HG02678 (cell line): ENCODE results near the gene WDR6.
"Not testable (repeated sequence)": the region's sequence is repeated elsewhere in the genome, so short reads cannot be mapped to it uniquely, and the experiment has no call there.

Source experiments
- ATAC-seq: cut with Tn5 transposase; IDR thresholded peaks from one replicate; pipeline ENCODE4 v1.9.1; 2021; ENCODE audit warnings: mild to moderate bottlenecking, moderate library complexity; ENCODE audit not compliant: unreplicated experiment

The WDR6 gene

DNA sequence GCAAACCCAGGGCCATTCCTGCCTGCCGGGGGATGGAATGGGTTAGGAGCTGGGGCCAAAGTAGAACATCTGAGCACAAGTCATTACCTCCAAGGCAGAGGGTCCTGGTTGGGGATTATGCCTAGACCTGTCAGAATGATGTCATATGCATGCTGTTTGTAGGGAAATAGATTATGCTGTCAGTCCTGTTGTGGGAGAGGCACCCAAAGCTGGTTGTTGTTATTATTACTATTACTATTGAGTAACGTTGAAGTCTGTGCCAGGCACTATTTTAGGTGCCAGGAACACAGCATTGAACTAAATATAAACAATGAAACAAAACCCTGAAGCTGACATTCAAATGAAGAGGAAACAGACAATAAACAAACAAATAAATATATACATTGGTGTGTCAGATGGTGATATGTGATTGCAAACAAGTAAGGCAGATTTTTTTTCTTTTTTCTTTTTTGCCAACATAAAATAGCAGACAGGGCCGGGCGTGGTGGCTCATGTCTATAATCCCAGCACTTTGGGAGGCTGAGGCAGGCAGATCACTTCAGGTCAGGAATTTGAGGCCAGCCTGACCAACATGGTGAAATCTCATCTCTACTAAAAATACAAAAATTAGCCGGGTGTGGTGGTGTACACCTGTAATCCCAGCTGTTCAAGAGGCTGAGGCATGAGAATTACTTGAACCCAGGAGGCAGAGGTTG, 15.2 kb upstream of the WDR6 start:
- ATAC-seq = no peak

DNA sequence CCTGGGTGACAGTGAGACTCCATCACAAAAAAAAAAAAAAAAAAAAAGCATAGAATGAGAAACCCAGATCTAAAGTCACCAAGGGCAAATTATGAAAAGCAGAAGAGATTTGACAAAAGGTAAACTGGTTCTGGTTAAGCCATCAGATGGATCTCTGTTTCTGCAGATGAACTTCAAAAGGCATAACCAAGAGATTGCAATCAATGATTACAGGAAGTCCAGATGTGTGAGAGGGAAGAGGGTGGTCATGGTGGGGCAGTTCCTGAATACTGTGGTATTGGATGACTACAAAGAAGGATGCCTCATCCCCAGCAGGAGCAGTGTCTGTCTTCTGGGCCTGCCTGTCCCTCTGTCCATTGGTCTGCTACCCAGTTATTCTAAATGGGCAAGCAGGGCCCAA, 13.4 kb upstream of the WDR6 start:
- ATAC-seq = no peak

DNA sequence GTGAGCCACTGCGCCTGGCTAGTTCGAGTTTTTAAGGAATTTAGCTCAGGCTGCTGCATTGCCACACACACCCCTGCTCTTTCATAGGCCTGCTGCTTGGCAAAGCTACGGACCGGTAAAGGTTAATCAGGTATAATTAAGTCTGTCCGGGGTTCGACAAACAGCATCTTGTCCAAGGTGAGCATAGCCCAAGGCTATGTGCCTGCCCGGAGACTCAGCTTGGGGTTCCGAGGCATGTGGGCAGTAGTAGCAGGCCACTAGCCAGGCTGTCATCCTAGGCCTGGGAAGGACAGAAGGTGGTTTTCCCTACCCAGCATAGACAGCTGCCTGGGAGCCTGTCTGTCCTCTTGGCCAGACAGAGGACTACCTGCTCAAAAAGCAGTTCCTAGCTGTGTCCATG, 10.6 kb upstream of the WDR6 start:
- no peak for ATAC-seq

DNA sequence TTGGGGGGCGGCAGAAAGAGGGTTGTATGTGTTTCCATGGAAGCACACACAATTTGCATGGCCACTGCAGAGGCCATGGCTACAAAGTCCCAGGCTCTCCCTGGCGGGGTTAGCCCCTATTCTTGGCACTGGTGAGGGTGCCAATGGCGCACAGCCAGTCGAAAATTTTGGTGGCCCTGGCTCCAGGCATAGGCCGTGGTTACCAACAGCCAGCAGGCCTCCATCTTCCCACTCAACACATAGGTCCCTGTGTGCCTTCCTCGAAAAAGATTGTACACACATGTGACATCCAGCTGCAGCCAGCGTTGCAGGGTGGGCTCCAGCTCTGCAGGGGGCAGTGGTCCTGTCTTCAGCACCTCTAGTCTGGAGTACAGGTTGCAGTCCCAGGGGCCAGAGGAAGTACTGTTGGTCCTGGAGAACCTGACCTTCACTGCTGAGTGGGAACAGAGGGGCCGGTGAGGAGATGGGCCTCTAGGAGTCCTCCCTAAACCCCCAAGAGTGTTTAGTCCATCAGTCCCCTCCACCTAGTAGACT, 10.0 kb upstream of the WDR6 start:
- ATAC-seq = no peak

DNA sequence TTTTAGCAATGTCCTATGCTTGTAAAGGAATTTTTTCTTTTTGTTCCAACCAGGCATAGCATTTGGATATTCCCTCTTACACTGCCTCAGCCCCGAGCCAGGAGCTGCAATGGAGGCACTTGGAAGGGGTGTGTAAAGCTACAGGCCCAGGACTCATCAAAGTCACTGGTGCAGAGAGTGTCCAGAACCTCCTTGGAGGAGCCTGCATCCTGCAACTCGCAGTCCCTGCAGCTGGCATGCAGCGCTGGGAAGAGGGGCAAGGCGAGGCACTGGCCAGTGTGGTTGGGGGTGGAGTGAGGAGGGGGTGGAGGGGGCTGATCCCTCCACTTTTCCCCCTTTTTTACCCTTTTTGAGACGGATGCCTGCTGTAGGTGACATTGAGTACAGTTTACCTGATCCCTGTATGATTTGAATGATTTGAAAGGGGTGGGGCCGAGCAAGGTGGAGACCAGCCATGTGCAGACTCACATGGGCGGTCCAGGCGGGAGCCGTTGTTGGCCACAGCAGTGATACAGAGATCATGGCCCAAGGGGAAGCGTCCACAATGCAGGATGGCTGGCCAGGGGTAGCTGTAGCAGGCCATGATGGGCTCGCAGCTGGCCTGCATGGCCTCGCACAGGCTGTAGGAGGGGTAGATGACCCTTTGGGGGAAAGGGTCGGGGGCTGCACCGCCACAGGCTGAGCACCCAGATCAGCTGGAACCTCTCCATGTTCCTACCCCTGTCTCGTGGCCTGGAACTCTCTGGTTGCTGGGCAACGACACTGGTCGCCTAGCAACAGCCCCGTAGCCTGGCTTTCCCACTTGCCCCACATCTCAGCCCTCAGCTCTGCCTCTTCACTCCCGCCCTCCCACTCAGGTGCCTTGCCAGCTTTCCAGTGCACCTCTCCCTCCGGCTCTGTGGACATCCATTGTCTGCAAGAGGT, 9.2 kb upstream of the WDR6 start:
- no peak for ATAC-seq

DNA sequence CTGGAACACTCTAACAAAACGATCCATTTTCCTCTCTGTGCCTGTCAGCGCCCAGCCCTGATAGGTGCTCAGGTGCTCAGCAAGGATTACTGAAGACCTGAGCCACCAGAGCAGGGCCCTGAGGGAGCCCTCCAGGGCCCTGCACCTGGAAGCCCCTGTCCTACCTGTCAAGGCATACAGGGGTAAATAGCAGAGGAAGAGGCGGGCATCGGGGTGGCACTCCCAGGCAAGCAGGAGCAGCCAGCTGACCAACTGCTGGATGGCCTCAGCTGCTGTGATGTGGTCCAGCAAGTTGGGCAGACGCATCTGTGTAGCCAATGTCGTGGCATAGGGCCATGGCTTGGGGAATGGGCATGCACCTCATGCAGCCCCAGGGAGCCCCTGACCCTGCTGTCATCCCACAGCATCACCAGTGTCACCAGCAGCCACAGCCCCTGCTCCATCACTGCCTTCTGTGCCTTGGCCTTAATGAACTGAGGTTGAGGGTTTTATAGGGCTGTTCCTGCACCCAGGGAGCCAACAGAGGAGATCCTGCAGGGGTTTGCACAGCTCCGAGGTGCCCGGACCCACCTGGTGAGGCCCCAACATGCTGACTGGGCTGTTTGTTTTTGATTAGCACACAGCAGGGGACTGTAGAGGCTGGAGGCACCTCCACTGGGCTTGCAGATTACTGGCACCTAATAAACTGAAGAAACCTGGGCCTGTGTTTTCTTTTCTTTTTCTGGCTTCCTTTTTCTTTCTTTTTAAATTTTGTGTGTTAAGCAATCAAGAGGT, 7.9 kb upstream of the WDR6 start:
- no peak for ATAC-seq

DNA sequence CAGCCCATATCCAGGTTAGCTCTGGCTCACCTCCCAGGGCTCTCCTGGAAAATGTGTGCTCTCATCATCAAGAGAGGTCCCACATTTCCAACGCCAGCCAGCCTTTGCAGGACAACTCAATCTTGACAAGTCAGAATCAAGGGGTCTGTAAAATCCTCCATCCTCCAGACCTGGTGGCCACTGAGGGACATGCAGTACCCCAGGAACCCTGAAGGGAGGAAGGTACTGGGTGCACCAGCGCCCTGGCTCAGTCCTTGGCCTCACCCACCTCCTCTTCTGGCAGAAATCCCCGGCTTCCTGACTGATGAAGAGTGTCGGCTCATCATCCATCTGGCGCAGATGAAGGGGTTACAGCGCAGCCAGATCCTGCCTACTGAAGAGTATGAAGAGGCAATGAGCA, 6.0 kb upstream of the WDR6 start:
- no peak for ATAC-seq

DNA sequence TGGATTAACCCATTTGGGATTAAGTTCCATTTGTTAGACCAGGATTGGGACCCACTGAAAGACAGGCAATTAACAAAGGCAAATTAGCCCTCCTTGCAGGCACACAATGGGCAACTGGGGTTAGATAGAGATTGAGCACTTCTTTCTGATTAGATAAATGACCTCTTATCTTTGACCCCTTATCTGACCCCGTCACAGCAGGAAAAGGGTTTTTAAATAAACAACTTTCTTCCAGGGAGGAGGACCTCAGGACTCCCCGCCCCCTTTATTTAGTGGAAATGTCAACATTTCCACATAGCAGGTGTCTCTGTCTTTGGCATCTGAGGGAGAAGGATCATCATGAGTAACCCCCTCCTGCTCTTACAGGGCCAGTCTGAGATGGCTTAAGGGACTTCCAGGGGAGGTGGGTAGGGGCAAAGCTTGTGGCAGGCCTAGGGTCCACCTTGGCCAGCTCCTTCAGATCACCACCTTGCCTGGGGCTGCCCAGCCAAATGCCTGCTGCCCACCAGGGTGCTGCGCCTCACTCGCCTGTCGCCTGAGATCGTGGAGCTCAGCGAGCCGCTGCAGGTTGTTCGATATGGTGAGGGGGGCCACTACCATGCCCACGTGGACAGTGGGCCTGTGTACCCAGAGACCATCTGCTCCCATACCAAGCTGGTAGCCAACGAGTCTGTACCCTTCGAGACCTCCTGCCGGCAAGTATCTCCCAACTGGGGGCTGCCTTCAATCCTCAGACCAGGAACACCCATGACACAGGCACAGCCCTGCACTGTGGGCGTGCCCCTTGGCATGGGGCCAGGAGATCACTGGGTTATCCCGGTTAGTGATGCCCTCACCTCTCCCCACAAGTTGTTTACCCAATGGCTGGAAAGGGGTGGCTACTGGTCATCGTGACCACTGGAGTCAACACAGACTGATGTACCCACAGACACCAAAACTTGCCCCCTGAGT, 2.6 kb upstream of the WDR6 start:
- no peak for ATAC-seq

DNA sequence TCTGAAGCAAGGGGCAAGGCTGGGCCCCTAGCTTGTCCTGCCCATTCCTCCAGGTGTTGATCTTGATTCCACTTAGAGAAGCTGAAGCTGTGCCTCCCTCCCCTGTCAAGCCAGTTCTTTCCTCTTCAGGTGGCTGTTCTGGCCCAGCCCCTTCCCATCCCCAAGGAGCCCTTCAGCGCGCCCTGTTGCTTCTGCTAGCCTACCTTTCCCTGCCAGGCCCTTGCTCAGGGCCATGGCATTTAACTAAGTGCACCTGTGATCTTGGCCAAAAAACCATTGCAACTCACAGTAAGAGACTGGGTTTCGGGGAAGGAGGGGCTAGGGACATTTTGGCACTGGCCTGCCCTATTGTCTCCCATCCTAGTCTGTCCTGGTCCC, 1.9 kb upstream of the WDR6 start:
- ATAC-seq = no peak

DNA sequence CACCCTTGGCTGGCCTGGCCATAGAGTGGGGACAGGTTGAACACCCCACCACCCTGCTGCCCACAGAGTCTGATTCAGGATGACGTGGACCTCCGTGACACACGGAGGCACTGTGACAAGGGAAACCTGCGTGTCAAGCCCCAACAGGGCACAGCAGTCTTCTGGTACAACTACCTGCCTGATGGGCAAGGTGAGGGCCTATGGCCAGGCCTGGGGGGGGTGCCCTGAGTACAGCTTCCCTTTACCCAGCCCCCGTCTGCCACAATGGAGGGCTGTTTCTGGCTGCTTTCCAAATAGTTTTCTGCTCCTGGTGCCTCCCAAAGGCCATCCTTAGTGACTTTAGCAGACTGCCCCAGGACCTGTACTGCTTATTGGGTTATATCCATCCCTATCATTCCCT, 1.2 kb upstream of the WDR6 start:
- ATAC-seq = no peak

DNA sequence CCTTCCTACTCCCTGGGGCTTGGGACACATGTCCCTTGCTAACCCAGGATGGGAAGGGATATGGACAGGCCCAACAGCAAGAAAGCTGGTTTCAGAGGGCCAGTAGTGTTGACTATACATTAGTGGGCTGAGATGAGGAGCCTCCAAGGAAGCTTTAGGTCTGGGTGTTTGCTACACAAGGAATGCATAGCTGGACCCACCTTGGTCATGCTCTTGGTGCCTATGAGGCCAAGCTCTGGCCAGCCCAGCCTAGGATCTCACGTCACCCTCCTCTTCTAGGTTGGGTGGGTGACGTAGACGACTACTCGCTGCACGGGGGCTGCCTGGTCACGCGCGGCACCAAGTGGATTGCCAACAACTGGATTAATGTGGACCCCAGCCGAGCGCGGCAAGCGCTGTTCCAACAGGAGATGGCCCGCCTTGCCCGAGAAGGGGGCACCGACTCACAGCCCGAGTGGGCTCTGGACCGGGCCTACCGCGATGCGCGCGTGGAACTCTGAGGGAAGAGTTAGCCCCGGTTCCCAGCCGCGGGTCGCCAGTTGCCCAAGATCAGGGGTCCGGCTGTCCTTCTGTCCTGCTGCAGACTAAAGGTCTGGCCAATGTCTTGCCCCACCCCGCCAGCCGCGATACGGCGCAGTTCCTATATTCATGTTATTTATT, 653 bp upstream of the WDR6 start:
- ATAC-seq = peak; percentile 1

DNA sequence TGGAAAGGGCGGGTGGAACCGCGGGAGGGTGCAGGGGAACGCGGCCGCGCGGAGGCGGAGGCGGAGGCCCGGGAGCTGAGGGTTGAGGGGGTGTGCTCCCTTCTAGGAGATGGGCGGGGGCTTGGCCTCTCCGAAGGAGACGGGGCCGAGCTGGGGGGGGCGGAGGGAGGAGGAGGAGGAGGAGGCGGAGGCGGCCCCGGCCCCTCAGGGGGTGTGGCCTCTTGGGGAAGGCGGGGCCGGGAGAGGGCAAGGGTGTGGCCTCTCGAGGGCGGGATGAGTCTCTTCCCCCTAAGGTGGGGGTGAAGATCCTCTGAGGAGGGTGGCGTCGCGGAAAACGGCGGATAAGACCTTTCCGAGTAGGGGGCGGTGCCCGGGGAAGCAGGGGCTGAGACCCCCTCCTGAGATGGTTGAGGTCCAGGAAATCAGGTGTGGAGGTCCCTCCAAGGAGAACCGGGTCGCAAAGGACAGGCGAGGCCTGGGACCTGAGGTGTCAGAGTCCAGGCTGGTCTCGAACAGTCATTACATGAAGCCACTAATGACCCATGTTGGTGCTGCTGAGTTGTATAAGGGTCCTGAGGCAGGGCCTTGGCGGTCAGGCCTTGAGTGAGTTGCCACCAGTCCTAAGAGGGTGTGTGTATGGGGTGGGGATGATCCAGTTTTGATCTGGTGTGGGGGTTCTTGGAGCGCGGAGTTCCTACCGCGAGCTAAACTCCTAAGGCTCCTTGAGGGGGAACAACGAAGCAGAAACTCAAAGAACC, 759 bp downstream of the WDR6 start:
- peak; percentile 37 for ATAC-seq

DNA sequence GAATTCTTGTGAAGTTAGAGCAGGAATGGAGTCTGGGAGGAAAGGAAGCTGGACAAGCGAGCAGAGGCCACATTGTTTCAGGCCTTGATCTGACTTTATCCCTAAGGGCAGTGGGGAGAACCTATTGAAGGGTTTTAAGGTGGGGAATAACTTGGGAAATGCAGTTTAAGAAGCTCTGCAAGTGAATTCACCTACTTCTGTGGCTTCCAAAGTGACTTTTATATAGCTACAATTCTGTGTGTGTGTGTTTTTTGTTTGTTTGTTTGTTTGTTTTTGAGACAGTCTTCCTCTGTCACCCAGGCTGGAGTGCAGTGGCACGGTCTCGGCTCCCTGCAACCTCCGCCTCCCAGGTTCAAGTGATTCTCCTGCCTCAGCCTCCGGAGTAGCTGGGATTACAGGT, 1.4 kb downstream of the WDR6 start:
- not testable (repeated sequence) for ATAC-seq

DNA sequence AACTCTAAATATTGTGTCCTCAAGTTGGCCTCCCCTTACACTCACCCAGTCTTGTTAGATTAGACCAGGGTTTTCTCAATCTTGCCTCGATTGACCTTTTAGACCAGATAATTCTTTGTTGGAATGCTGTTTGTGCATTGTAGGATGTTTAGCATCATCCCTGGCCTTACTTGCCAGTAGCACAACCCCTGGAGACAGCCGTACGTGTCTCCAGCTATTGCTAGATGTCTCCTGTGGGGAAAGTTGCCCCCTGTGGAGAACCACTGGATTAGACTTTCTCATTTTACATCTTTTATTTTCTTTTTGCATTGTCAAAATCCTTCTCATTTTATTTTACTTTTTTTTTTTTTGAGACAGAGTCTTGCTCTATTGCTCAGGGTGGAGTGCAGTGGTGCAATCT, 2.2 kb downstream of the WDR6 start:
- ATAC-seq = no peak

DNA sequence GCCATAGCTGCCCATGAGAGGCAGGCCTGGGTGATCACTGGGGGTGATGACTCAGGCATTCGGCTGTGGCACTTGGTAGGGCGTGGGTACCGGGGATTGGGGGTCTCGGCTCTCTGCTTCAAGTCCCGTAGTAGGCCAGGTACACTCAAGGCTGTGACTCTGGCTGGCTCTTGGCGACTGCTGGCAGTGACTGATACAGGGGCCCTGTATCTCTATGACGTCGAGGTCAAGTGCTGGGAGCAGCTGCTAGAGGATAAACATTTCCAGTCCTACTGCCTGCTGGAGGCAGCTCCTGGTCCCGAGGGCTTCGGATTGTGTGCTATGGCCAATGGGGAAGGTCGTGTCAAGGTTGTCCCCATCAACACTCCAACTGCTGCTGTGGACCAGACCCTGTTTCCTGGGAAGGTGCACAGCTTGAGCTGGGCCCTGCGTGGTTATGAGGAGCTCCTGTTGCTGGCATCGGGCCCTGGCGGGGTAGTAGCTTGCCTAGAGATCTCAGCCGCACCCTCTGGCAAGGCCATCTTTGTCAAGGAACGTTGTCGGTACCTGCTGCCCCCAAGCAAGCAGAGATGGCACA, 5.3 kb downstream of the WDR6 start:
- ATAC-seq = no peak

DNA sequence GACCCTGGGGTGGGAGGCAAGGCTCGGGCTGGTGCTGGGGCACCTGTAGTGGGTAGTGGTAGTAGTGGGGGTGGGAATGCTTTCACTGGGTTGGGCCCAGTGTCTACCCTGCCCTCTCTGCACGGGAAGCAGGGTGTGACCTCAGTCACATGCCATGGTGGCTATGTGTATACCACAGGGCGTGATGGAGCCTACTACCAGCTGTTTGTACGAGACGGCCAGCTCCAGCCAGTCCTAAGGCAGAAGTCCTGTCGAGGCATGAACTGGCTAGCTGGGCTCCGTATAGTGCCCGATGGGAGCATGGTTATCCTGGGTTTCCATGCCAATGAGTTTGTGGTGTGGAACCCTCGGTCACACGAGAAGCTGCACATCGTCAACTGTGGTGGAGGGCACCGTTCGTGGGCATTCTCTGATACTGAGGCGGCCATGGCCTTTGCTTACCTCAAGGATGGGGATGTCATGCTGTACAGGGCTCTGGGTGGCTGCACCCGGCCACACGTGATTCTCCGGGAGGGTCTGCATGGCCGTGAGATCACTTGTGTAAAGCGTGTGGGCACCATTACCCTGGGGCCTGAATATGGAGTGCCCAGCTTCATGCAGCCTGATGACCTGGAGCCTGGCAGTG, 6.0 kb downstream of the WDR6 start:
- ATAC-seq = no peak

DNA sequence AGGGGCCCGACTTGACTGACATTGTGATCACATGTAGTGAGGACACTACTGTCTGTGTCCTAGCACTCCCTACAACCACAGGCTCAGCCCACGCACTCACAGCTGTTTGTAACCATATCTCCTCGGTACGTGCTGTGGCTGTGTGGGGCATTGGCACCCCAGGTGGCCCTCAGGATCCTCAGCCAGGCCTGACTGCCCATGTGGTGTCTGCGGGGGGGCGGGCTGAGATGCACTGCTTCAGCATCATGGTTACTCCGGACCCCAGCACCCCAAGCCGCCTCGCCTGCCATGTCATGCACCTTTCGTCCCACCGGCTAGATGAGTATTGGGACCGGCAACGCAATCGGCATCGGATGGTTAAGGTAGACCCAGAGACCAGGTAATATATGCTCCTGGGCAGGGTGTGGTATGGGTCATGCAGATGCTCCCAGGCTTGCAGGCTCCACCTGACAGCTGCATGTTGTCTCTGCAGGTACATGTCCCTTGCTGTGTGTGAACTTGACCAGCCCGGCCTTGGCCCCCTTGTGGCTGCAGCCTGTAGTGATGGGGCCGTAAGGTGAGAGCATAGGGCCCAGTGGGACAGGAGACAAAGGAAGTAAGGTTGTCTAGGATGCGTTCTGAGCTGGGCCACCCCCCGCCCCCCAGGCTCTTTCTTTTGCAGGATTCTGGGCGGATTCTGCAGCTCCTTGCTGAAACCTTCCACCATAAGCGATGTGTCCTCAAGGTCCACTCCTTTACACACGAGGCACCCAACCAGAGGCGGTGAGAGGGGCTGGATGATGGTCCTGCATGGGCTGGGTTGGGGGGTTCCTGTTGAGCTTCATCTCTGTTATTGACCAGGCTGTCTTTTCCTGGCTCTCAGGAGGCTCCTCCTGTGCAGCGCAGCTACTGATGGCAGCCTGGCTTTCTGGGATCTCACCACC, 6.8 kb downstream of the WDR6 start:
- ATAC-seq = no peak
